Measurements from ENCODE around the gene CAPN13. TPM values are rescaled to one million over a fixed set of nuclear protein-coding genes. Genes with fewer than 3 reads are reported as not detected.

The CAPN13 gene
- total and polyA plus RNA-seq, 2 donors (not counting 3 experiments of a cell fraction or from before 2014, with no cell fraction given) = not detected

- Histone ChIP-seq H3K9me3 (replicated peaks; ENCODE audit: control insufficient read depth, insufficient read depth, low read length) (no peaks in the 10 kb centered on the region), H3K4me3 (replicated peaks in 1 of 3; ENCODE audit: insufficient read depth in 1 of 3, low read depth in 1 of 3, low read length in 3 of 3) (no peak overlapping the region), H3K79me2 (ENCODE audit: control insufficient read depth, insufficient read depth, low read length) (no peaks in the 10 kb centered on the region), H2AFZ (ENCODE audit: low read depth, low read length) (no peak overlapping the region), H4K20me1 (replicated peaks; ENCODE audit: control insufficient read depth, extremely low read depth, insufficient read depth, low read length) (no peaks in the 10 kb centered on the region), H3K27me3 (ENCODE audit: control insufficient read depth in 2 of 2, insufficient read depth in 2 of 2, low read length in 2 of 2) (no peaks in the 10 kb centered on the region), H3K27ac (ENCODE audit: insufficient read depth, low read depth, low read length) (no peak overlapping the region), H3K36me3 (ENCODE audit: control insufficient read depth in 2 of 2, extremely low read depth in 1 of 2, insufficient read depth in 2 of 2, low read length in 2 of 2) (no peaks in the 10 kb centered on the region), H3K4me2 (ENCODE audit: insufficient read depth, low read length) (no peak overlapping the region), H3K9ac (replicated peaks; ENCODE audit: extremely low read depth, insufficient read depth, low read length) (no peak overlapping the region), H3K4me1 (ENCODE audit: control insufficient read depth, extremely low read depth, insufficient read depth, low read length) (no peaks in the 10 kb centered on the region), H3K9me1 (replicated peaks; ENCODE audit: control insufficient read depth, extremely low read depth, insufficient read depth, low read length) (no peaks in the 10 kb centered on the region)
- no peak for DNase-seq (ENCODE audit: low read depth, low spot score)
- dilution Hi-C loops (cut with MboI; ENCODE audit: extremely low pct_ligation_motif_present, low sequenced_read_pairs) (no loop called here), intact Hi-C loops (cut with micrococcal nuclease) (no loop called here)
- BruUV-seq (replicated peaks) = no TSS peak
- ChIA-PET POLR2A (no interaction called here), CTCF (no interaction called here)
- TF ChIP-seq JUN (IDR thresholded peaks at IDR 0.05; ENCODE audit: borderline replicate concordance, insufficient read depth, insufficient read length, low read depth) (no peak), FOS (IDR thresholded peaks at IDR 0.05; ENCODE audit: borderline replicate concordance, insufficient read depth, low read length) (no peak), POLR2A (IDR thresholded peaks at IDR 0.05; ENCODE audit: low read depth, low read length) (no peak), EZH2 (IDR thresholded peaks at IDR 0.05; ENCODE audit: borderline replicate concordance, low read depth, low read length, severe bottlenecking) (no peak), MAX (IDR thresholded peaks at IDR 0.05; ENCODE audit: insufficient read depth, insufficient read length) (no peak), GATA2 (IDR thresholded peaks at IDR 0.05; ENCODE audit: insufficient read depth, insufficient read length, low read depth, low read length) (no peak), CTCF (IDR thresholded peaks at IDR 0.05; ENCODE audit: extremely low read depth in 1 of 2, insufficient read depth in 1 of 2, low read depth in 1 of 2, low read length in 2 of 2) (no peak), POLR2AphosphoS5 (IDR thresholded peaks at IDR 0.05; ENCODE audit: insufficient read depth, low read depth, low read length) (no peak), MYC (IDR thresholded peaks at IDR 0.05; ENCODE audit: low read depth, low read length) (no peak)
- FAIRE-seq = no peak
These were observed 26.4 kb downstream of the CAPN13 start for GRCh38 chr2:30780776-30781330.

All from endothelial cell of umbilical vein (primary cell).